ENCODE data around the gene GARIN6. TPM values are rescaled to one million over a fixed set of nuclear protein-coding genes. Genes with fewer than 3 reads are reported as not detected.
A peak's percentile ranks its signal among the peaks of the same experiment; 100 is the strongest.

Gene GARIN6
- total RNA-seq, 4 donors from 2014 or later, result not detected

GRCh38 chr12:99627459-99627858 lies 20.1 kb upstream of the GARIN6 start:
- no peak for DNase-seq (ENCODE audit: extremely low spot score)
- intact Hi-C loops (cut with DNase I), result no loop called here
- no peak overlapping the region for H3K27ac ChIP-seq (replicated peaks in 1 of 4)
- H3K27me3 ChIP-seq, result no peaks in the 10 kb centered on the region
- no peaks in the 10 kb centered on the region for H3K4me1 ChIP-seq
- H3K4me3 ChIP-seq, result no peak overlapping the region
- no peaks in the 10 kb centered on the region for H3K36me3 ChIP-seq
- no peak for TF ChIP-seq CTCF (IDR thresholded peaks at IDR 0.05)
- no peak for TF ChIP-seq POLR2A (IDR thresholded peaks at IDR 0.05; ENCODE audit: low read depth)
- no peak for TF ChIP-seq EP300 (IDR thresholded peaks at IDR 0.05)
- TF ChIP-seq POLR2AphosphoS5 (IDR thresholded peaks at IDR 0.05), result no peak
- H3K9me3 ChIP-seq, result peaks cover 0 to 6% (median 0%) of the 10 kb centered on the region in 4 donors
- 95% methylated on average over 2 of the region's 2 CpGs for WGBS

GRCh38 chr12:99644629-99645028 lies 2.9 kb upstream of the GARIN6 start:
- DNase-seq (ENCODE audit: extremely low spot score), result no peak
- intact Hi-C loops (cut with DNase I), result no loop called here
- Histone ChIP-seq H3K4me1 (no peaks in the 10 kb centered on the region), H3K27ac (replicated peaks in 1 of 4) (no peak overlapping the region), H3K4me3 (no peak overlapping the region), H3K27me3 (no peaks in the 10 kb centered on the region), H3K36me3 (peaks cover 0 to 13% (median 3%) of the 10 kb centered on the region in 4 donors), H3K9me3 (no peaks in the 10 kb centered on the region)
- TF ChIP-seq POLR2A (IDR thresholded peaks at IDR 0.05; ENCODE audit: low read depth) (no peak), EP300 (IDR thresholded peaks at IDR 0.05) (no peak), CTCF (IDR thresholded peaks at IDR 0.05) (no peak), POLR2AphosphoS5 (IDR thresholded peaks at IDR 0.05) (no peak)
- WGBS, result 82% methylated on average over 2 of the region's 2 CpGs

- intact Hi-C loops (cut with DNase I), result no loop called here
- Histone ChIP-seq H3K4me1 (no peaks in the 10 kb centered on the region), H3K4me3 (no peak overlapping the region), H3K27ac (replicated peaks in 1 of 4) (no peak overlapping the region), H3K9me3 (no peaks in the 10 kb centered on the region), H3K27me3 (no peaks in the 10 kb centered on the region), H3K36me3 (peaks cover 0 to 13% (median 3%) of the 10 kb centered on the region in 4 donors)
- TF ChIP-seq EP300 (IDR thresholded peaks at IDR 0.05) (no peak), CTCF (IDR thresholded peaks at IDR 0.05) (no peak), POLR2AphosphoS5 (IDR thresholded peaks at IDR 0.05) (no peak), POLR2A (IDR thresholded peaks at IDR 0.05; ENCODE audit: low read depth) (no peak)
- no peak for DNase-seq (ENCODE audit: extremely low spot score)
- 90% methylated on average over 14 of the region's 14 CpGs for WGBS
Measured at GRCh38 chr12:99648183-99648582, 630 bp downstream of the GARIN6 start.

GRCh38 chr12:99649551-99649950 lies 2.0 kb downstream of the GARIN6 start:
- Histone ChIP-seq H3K4me3 (no peak overlapping the region), H3K9me3 (no peaks in the 10 kb centered on the region), H3K4me1 (no peaks in the 10 kb centered on the region), H3K27me3 (no peaks in the 10 kb centered on the region), H3K27ac (replicated peaks in 1 of 4) (no peak overlapping the region), H3K36me3 (peaks cover 0 to 13% (median 3%) of the 10 kb centered on the region in 4 donors)
- intact Hi-C loops (cut with DNase I), result no loop called here
- DNase-seq (ENCODE audit: extremely low spot score), result no peak
- 75% methylated on average over 1 of the region's 1 CpG for WGBS
- TF ChIP-seq POLR2A (IDR thresholded peaks at IDR 0.05; ENCODE audit: low read depth), result no peak
- TF ChIP-seq EP300 (IDR thresholded peaks at IDR 0.05), result no peak
- TF ChIP-seq CTCF (IDR thresholded peaks at IDR 0.05), result no peak
- TF ChIP-seq POLR2AphosphoS5 (IDR thresholded peaks at IDR 0.05), result no peak

- Histone ChIP-seq H3K9me3 (no peaks in the 10 kb centered on the region), H3K27ac (replicated peaks in 1 of 4) (no peak overlapping the region), H3K36me3 (no peaks in the 10 kb centered on the region), H3K27me3 (no peaks in the 10 kb centered on the region), H3K4me3 (no peak overlapping the region), H3K4me1 (no peaks in the 10 kb centered on the region)
- intact Hi-C loops (cut with DNase I), result no loop called here
- DNase-seq (ENCODE audit: extremely low spot score), result no peak
- WGBS, result 90% methylated on average over 1 of the region's 1 CpG
- TF ChIP-seq POLR2A (IDR thresholded peaks at IDR 0.05; ENCODE audit: low read depth) (no peak), CTCF (IDR thresholded peaks at IDR 0.05) (peak; percentile 14 to 34 (median 21)), POLR2AphosphoS5 (IDR thresholded peaks at IDR 0.05) (no peak), EP300 (IDR thresholded peaks at IDR 0.05) (no peak)
Measured at GRCh38 chr12:99658671-99659349, 11.3 kb downstream of the GARIN6 start.

Data from esophagus muscularis mucosa (tissue), 4 donors.